ENCODE measurements around the gene OTOS. TPM values are rescaled to one million over a fixed set of nuclear protein-coding genes. Genes with fewer than 3 reads are reported as not detected.

Gene OTOS
- total RNA-seq, 1 experiment from 2014 or later, result not detected

DNA sequence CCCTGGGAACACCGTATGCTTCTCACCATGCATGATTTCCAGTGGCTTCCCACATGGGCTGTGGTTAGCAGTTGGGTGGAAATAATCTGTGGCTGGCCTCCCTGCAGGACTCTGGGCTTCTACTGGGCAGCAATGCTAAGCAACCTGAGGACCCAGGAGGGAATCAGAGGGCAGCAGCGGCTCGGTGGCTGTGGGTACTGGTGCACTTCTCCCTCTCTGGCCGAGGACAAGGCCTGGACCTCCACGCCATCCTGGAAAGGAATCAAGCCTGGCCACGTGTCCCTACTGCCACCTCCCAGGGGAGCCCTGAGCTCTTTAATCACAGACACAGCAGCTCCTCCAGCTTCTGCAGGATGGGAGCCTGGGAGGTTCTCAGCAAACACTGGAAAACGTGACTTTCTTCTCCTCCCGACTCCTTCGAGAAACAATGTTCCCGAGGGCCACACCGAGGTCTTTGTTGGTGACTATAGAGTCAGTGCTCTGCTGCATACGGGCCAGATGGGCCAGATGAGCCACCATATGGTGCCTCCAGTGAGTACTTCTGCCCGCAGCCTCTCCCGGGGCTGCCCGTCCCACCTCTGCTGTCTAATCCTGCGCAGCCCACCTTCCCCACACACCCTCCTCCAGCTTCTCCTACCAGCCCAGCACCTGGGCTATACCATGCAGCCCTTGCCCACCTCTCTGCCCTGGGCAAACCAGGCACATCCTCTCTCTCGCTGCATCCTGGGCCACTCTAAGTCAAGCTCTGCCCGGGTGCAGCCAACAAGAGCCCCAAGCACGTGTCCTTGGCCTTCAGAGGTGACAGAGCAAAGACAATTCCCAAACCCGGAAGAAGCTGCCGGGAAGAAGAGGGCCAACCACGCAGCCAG is 42.8 kb upstream of the OTOS start:
- H3K4me3 ChIP-seq, result no peak overlapping the region
- no peaks in the 10 kb centered on the region for H4K20me1 ChIP-seq (ENCODE audit: insufficient read depth)
- 0 out of 2 replicates have a peak, but pooled peaks cover 5% of the 10 kb centered on the region for H3K9me3 ChIP-seq (ENCODE audit: insufficient read depth, low read depth)
- no peak for TF ChIP-seq EZH2 (IDR thresholded peaks at IDR 0.05; ENCODE audit: low read depth)
- TF ChIP-seq, protein P1, sequence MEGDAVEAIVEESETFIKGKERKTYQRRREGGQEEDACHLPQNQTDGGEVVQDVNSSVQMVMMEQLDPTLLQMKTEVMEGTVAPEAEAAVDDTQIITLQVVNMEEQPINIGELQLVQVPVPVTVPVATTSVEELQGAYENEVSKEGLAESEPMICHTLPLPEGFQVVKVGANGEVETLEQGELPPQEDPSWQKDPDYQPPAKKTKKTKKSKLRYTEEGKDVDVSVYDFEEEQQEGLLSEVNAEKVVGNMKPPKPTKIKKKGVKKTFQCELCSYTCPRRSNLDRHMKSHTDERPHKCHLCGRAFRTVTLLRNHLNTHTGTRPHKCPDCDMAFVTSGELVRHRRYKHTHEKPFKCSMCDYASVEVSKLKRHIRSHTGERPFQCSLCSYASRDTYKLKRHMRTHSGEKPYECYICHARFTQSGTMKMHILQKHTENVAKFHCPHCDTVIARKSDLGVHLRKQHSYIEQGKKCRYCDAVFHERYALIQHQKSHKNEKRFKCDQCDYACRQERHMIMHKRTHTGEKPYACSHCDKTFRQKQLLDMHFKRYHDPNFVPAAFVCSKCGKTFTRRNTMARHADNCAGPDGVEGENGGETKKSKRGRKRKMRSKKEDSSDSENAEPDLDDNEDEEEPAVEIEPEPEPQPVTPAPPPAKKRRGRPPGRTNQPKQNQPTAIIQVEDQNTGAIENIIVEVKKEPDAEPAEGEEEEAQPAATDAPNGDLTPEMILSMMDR (conservative IDR thresholded peaks at IDR 0.05), result no peak
- no peaks in the 10 kb centered on the region for H3K79me2 ChIP-seq (ENCODE audit: low read depth)
- H3K4me2 ChIP-seq, result no peak overlapping the region
- ChIA-PET CTCF (no interaction called here), POLR2A (ENCODE audit: unreplicated experiment) (no interaction called here)
- H3K9me2 ChIP-seq (ENCODE audit: insufficient read depth), result no peaks in the 10 kb centered on the region
- H3K27me3 ChIP-seq (ENCODE audit: insufficient read depth, low read depth), result peaks cover 98% of the 10 kb centered on the region
- H2AFZ ChIP-seq, result no peak overlapping the region
- no peaks in the 10 kb centered on the region for H3F3A ChIP-seq (ENCODE audit: insufficient read depth, low read depth)
- no peak for DNase-seq
- no TSS peak for BruUV-seq (replicated peaks)
- H3K27ac ChIP-seq, result no peak overlapping the region
- no peaks in the 10 kb centered on the region for H3K36me3 ChIP-seq (ENCODE audit: low read depth)
- intact Hi-C loops (cut with micrococcal nuclease; ENCODE audit: unreplicated experiment), result no loop called here
- H3K4me1 ChIP-seq (replicated peaks; ENCODE audit: insufficient read depth), result no peaks in the 10 kb centered on the region

GRCh38 chr2:240182476-240182875 is 42.0 kb upstream of the OTOS start:
- TF ChIP-seq EZH2 (IDR thresholded peaks at IDR 0.05; ENCODE audit: low read depth), result no peak
- TF ChIP-seq, protein P1 (conservative IDR thresholded peaks at IDR 0.05), result no peak
- Histone ChIP-seq H3K27ac (no peak overlapping the region), H3K4me1 (replicated peaks; ENCODE audit: insufficient read depth) (no peaks in the 10 kb centered on the region), H3K79me2 (ENCODE audit: low read depth) (no peaks in the 10 kb centered on the region), H2AFZ (no peak overlapping the region), H3K4me2 (no peak overlapping the region), H3K27me3 (ENCODE audit: insufficient read depth, low read depth) (peaks cover 98% of the 10 kb centered on the region), H3F3A (ENCODE audit: insufficient read depth, low read depth) (no peaks in the 10 kb centered on the region), H3K9me3 (ENCODE audit: insufficient read depth, low read depth) (no peaks in the 10 kb centered on the region), H3K4me3 (no peak overlapping the region), H4K20me1 (ENCODE audit: insufficient read depth) (no peaks in the 10 kb centered on the region), H3K9me2 (ENCODE audit: insufficient read depth) (no peaks in the 10 kb centered on the region), H3K36me3 (ENCODE audit: low read depth) (no peaks in the 10 kb centered on the region)
- DNase-seq, result no peak
- ChIA-PET CTCF (no interaction called here), POLR2A (ENCODE audit: unreplicated experiment) (no interaction called here)
- BruUV-seq (replicated peaks), result no TSS peak
- intact Hi-C loops (cut with micrococcal nuclease; ENCODE audit: unreplicated experiment), result no loop called here

DNA sequence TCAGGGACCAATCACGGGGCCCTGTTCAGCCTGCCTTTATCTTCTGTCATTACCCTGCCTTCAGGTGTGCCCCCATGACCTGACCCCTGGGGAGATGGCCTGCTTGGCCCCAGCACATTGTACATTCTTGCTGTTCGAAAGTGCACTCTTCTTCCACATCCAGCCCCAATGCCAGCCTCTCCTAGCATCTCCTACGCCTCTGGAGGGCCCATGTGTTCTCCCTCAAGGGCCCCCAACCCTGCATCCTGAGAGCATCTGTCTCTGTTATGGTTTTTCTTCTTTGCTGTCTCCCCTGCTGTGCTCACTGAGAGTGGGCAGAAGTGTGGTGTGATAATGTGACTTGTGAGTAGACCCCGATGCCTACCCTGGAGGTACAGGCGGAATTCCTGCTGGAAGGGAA is 41.5 kb upstream of the OTOS start:
- ChIA-PET CTCF (no interaction called here), POLR2A (ENCODE audit: unreplicated experiment) (no interaction called here)
- H3K27ac ChIP-seq, result no peak overlapping the region
- intact Hi-C loops (cut with micrococcal nuclease; ENCODE audit: unreplicated experiment), result no loop called here
- no TSS peak for BruUV-seq (replicated peaks)
- H3K9me2 ChIP-seq (ENCODE audit: insufficient read depth), result no peaks in the 10 kb centered on the region
- no peaks in the 10 kb centered on the region for H4K20me1 ChIP-seq (ENCODE audit: insufficient read depth)
- H3F3A ChIP-seq (ENCODE audit: insufficient read depth, low read depth), result no peaks in the 10 kb centered on the region
- no peak for TF ChIP-seq EZH2 (IDR thresholded peaks at IDR 0.05; ENCODE audit: low read depth)
- TF ChIP-seq, protein P1 (conservative IDR thresholded peaks at IDR 0.05), result no peak
- H3K4me3 ChIP-seq, result no peak overlapping the region
- H2AFZ ChIP-seq, result no peak overlapping the region
- no peak overlapping the region for H3K4me2 ChIP-seq
- no peaks in the 10 kb centered on the region for H3K36me3 ChIP-seq (ENCODE audit: low read depth)
- H3K79me2 ChIP-seq (ENCODE audit: low read depth), result no peaks in the 10 kb centered on the region
- no peaks in the 10 kb centered on the region for H3K9me3 ChIP-seq (ENCODE audit: insufficient read depth, low read depth)
- no peak for DNase-seq
- H3K27me3 ChIP-seq (ENCODE audit: insufficient read depth, low read depth), result peaks cover 98% of the 10 kb centered on the region
- no peaks in the 10 kb centered on the region for H3K4me1 ChIP-seq (replicated peaks; ENCODE audit: insufficient read depth)
